H54 (cell line): ENCODE results near the gene TAS2R4.
A peak's percentile ranks its signal among the peaks of the same experiment; 100 is the strongest.
"Not testable (repeated sequence)": the region's sequence is repeated elsewhere in the genome, so short reads cannot be mapped to it uniquely, and the experiment has no call there.

Source experiments
- DNase-seq: peaks from one replicate; pipeline ENCODE4 v3.0.0; 2011; ENCODE audit warnings: low spot score, mixed read lengths; ENCODE audit not compliant: insufficient read length
- FAIRE-seq: peaks from 3 replicates; lab custom pipeline; 2011; peaks lifted over from hg19 to GRCh38; lab: Jason Lieb, UNC
- POLR2A ChIP-seq: IDR thresholded peaks from 2 replicates; pipeline ENCODE4 v1.6.1; 2011; ENCODE audit warnings: low read depth, mild to moderate bottlenecking, low read length

TAS2R4 gene, protein sequence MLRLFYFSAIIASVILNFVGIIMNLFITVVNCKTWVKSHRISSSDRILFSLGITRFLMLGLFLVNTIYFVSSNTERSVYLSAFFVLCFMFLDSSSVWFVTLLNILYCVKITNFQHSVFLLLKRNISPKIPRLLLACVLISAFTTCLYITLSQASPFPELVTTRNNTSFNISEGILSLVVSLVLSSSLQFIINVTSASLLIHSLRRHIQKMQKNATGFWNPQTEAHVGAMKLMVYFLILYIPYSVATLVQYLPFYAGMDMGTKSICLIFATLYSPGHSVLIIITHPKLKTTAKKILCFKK

GRCh38 chr7:141776374-141776773 lies at the start of gene TAS2R4:
Gene TAS2R4, plus strand, starts transcription at chr7:141776674. Its CDS starts 1,815 bp downstream, at chr7:141778489.
- DNase-seq = no peak
- FAIRE-seq = no peak

GRCh38 chr7:141729020-141729419 lies 47.5 kb upstream of the TAS2R4 start:
- no peak for TF ChIP-seq POLR2A
- FAIRE-seq = no peak
- no peak for DNase-seq

More at GRCh38 chr7:141776374-141776773, at the start of gene TAS2R4:
- TF ChIP-seq POLR2A = no peak

- no peak for DNase-seq
- no peak for FAIRE-seq
- TF ChIP-seq POLR2A = no peak
Measured at GRCh38 chr7:141731476-141732149, 44.9 kb upstream of the TAS2R4 start.

DNA sequence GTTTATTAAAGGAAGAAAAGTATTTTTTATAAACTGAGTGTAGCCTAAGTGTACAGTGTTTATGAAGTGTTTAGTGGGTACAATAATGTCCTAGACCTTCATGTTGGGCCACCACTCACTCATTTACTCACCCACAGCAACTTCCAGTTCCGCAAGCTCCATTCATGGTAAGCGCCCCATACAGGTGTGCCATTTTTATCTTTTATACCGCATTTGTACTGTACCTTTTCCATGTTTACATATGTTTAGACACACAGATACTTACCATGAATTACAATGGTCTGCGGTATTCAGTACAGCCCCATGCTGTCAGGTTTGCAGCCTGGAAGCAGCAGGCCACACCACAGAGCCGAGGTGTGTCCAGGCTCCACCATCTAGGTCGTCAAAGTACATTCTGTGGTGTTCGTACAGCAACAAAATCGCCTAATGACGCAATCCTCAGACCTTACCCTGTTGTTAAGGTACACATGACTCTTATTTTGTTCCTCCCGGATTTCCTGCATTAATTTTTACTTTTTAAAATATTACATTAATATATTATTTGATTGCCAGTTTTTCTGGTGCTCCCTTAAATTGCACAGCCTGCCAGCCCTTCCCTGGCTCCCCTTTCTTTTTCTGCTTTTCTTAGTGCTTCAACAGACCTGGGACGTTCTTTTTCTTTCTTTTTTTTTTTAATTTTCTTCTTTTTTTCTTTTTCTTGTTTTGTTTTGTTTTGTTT lies 39.2 kb upstream of the TAS2R4 start:
- 0 out of 2 replicates have a peak, but pooled peaks have one; percentile 16 for TF ChIP-seq POLR2A
- FAIRE-seq = no peak
- no peak for DNase-seq

DNA sequence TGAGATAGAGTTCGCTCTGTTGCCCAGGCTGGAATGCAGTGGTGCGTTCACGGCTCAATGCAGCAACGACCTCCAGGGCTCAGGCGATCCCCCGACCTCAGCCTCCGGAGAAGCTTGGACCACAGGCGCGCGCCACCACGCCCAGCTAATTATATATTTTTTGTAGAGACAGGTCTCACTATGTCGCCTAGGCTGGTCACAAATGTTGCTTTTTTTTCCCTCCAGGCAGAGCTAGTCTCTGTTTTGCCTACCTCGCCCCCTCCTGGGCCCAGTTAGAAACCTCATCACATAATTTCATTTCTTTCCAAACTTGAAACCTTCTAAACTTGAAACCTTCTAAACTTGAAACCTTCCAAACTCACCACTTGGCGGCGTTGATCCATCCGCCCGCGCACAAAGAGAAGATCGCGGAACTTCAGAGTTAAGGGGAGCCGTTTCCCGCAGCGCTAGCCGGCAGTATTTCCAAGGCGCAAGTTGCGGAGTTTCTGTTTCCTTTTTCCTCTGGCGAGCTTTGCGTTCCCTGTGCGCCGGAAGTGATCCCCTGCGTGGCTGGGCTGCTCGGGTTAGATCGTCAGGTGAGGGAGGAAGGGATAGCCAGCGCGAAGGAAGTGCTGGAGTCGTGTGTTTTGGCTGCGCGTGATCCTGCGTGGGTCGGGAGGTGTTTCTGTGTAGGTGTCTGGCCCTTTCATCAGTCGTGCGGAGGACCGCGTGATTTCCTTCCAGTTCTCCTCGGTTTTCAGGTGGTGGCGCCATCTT lies 38.5 kb upstream of the TAS2R4 start, which contains the start of gene SSBP1:
SSBP1 (plus strand) TSS at position 523 of the 756 bp plus-strand sequence. CDS start 809 bp downstream, outside the sequence.
- peak; percentile 92 for TF ChIP-seq POLR2A
- FAIRE-seq (peak; percentile 81), DNase-seq (peak; percentile 71)

DNA sequence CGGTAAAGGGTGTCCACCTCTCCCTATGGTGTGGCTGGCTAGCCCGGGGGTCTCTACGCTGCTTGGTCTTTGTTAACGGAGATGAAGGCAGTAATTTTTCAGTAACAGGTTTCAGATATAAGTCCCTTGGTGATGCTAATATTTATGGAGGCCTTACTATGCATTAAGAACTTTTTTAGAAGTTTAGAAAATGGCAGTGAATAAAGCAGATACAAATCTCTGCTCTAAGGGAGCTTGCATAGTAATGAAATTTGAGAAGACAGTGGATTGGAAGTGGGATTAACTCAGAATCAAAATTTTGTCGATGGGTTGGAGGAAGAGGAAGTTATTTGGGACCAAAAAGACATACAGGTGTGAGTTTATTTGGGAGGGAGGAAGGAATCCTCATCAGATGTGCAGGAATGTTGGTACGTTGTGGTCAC lies 37.9 kb upstream of the TAS2R4 start:
- DNase-seq (no peak), FAIRE-seq (no peak)
- TF ChIP-seq POLR2A = no peak

GRCh38 chr7:141739250-141739649 lies 37.2 kb upstream of the TAS2R4 start:
- no peak for TF ChIP-seq POLR2A
- FAIRE-seq (no peak), DNase-seq (no peak)

DNA sequence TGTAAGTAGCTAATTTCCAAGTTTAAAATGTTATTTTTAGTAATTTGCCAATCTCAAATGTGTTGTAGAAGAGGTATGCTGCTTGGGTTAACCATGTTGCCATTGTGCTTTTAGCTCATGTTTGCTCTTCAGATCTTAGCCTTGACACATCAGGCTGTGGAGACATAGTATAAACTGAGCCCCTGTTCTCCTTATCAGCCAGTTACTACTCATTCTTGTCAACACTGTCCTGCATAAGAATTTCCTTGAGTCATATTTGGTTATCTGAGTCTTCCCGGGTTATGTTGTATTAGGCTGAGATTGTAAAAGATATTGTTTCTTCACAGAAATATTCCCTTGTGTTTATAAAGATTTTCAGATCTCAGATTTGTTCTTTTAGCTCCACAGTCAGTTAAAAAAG lies 34.2 kb upstream of the TAS2R4 start:
- no peak for TF ChIP-seq POLR2A
- DNase-seq (no peak), FAIRE-seq (no peak)

DNA sequence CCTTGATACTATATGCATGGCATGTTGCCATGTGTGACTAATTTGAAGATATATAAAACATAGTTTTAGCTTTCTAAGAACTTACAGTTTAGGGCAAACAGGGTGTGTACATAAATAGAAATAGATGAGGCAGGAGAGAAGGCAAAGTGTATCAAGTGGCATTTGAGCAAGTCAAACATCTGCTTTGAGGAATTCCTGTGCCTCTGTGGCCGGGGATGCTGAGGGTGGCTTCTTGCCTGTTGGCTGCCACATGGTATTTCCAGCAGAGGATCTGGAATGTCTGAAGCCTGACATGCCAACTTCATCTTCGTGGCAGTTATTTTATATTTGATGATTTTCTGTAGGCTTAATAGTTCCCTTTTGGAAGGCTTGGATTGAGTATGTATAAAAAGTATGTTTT lies 32.3 kb upstream of the TAS2R4 start:
- no peak for DNase-seq
- no peak for FAIRE-seq
- TF ChIP-seq POLR2A = no peak

DNA sequence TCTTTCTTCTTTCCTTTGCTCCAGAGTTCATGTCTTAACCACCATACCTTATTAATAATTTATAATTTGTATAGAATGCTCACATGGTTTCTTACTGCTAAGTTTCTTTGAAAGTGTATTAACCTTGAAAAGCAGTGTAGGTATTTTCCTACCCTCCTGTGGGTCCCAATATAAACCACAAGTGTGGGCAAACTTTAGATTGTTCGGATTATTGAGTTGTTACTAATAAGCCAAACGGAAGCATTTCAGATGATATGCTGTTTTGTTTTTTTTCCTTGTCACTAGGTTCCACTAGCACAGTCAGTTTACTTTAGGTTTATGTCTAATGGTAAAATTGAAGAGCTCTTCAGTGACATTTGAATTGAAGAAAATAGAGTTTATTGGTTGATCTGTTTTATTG lies 28.1 kb upstream of the TAS2R4 start:
- no peak for TF ChIP-seq POLR2A
- peak; percentile 36 for FAIRE-seq
- no peak for DNase-seq

DNA sequence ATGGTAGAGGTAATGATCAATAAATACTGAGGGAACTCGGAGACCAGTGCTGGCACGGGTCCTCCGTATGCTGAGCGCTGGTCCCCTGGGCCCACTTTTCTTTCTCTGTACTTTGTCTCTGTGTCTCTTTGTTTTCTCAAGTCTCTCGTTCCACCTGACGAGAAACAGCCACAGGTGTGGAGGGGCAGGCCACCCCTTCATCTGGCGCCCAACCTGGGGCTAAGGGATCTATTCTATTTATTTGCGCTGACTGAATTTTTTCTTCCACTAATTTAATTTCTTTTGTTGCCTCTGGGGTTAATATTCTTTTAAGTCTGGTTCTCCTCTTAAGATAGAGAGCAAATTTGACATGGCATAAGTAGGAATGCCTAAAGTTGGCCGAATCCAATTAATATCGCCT lies 24.6 kb upstream of the TAS2R4 start:
- DNase-seq, FAIRE-seq: not testable (repeated sequence)

GRCh38 chr7:141752634-141753033 lies 23.8 kb upstream of the TAS2R4 start:
- FAIRE-seq = no peak
- TF ChIP-seq POLR2A = no peak
- DNase-seq = no peak

- no peak for TF ChIP-seq POLR2A
- DNase-seq (no peak), FAIRE-seq (no peak)
Measured at GRCh38 chr7:141754939-141755338, 21.5 kb upstream of the TAS2R4 start.
